Stimulated activated CD4-positive, alpha-beta T cell treated with anti-CD3 and anti-CD28 coated beads, Interleukin-1b, Interleukin-23, amount 100 ng/mL, for 4 hours (primary cell): Measurements from ENCODE around the gene ANO9.

Experiments
- DNase-seq, 2 donors: peaks; one replicate each; pipeline ENCODE4 v3.0.0-alpha.2; 2020; ENCODE audit warnings: low read depth in 2 of 2

ANO9 gene

GRCh38 chr11:441418-442274 lies at the start of gene ANO9:
Gene ANO9 (minus strand): TSS chr11:442011. CDS start chr11:441926, 85 bp downstream.
- peak; percentile 44 to 55 for DNase-seq

GRCh38 chr11:491358-491757 lies 49.5 kb upstream of the ANO9 start:
- DNase-seq = no peak

- no peak for DNase-seq
Measured at GRCh38 chr11:490930-491260, 49.1 kb upstream of the ANO9 start.

GRCh38 chr11:490186-490929 lies 48.5 kb upstream of the ANO9 start:
- DNase-seq = no peak

GRCh38 chr11:489610-490185 lies 47.9 kb upstream of the ANO9 start:
- DNase-seq = no peak

- DNase-seq = no peak
Measured at GRCh38 chr11:488992-489391, 47.2 kb upstream of the ANO9 start.

- DNase-seq = no peak
Measured at GRCh38 chr11:488579-488978, 46.8 kb upstream of the ANO9 start.

GRCh38 chr11:488062-488461 lies 46.3 kb upstream of the ANO9 start:
- no peak for DNase-seq

GRCh38 chr11:487571-488021 lies 45.8 kb upstream of the ANO9 start:
- no peak for DNase-seq

- DNase-seq = no peak
Measured at GRCh38 chr11:486189-486588, 44.4 kb upstream of the ANO9 start.

- no peak for DNase-seq
Measured at GRCh38 chr11:484616-485015, 42.8 kb upstream of the ANO9 start.

- DNase-seq = no peak
Measured at GRCh38 chr11:479311-479710, 37.5 kb upstream of the ANO9 start.

- no peak for DNase-seq
Measured at GRCh38 chr11:477052-477715, 35.4 kb upstream of the ANO9 start.

GRCh38 chr11:476416-476815 lies 34.6 kb upstream of the ANO9 start:
- no peak for DNase-seq

- DNase-seq = no peak
Measured at GRCh38 chr11:475941-476340, 34.1 kb upstream of the ANO9 start.

GRCh38 chr11:474914-475506 lies 33.2 kb upstream of the ANO9 start:
- DNase-seq = no peak

- no peak for DNase-seq
Measured at GRCh38 chr11:473962-474785, 32.4 kb upstream of the ANO9 start.

GRCh38 chr11:473415-473814 lies 31.6 kb upstream of the ANO9 start:
- DNase-seq = no peak

- DNase-seq = no peak
Measured at GRCh38 chr11:472816-473215, 31.0 kb upstream of the ANO9 start.

GRCh38 chr11:472272-472671 lies 30.5 kb upstream of the ANO9 start:
- no peak for DNase-seq
